Daoy (cell line): ENCODE measurements around the gene PPTC7. TPM values are rescaled to one million over a fixed set of nuclear protein-coding genes. Genes with fewer than 3 reads are reported as not detected.
A peak's percentile ranks its signal among the peaks of the same experiment; 100 is the strongest.
"Not testable (repeated sequence)": the region's sequence is repeated elsewhere in the genome, so short reads cannot be mapped to it uniquely, and the experiment has no call there.

Experiments
- DNase-seq: peaks from one replicate; pipeline ENCODE4 v3.0.0-alpha.2; 2015; ENCODE audit warnings: low read depth
- total RNA-seq: library from RNA; depleted of rRNA; stranded (reverse); fragments of >200 nt; shearing (Covaris generic); gene quantifications from 2 replicates; pipeline ENCODE4 v1.2.3, GENCODE V29; 2014

PPTC7 gene
- total RNA-seq, 1 experiment from 2014 or later, result 8.8 TPM

GRCh38 chr12:110536834-110537604 lies 46.1 kb downstream of the PPTC7 start:
- no peak for DNase-seq

- DNase-seq, result no peak
Observed at GRCh38 chr12:110534811-110535210, 48.3 kb downstream of the PPTC7 start.

GRCh38 chr12:110533607-110534006 lies 49.5 kb downstream of the PPTC7 start:
- peak; percentile 21 for DNase-seq

GRCh38 chr12:110532644-110533043 lies 50.5 kb downstream of the PPTC7 start:
- no peak for DNase-seq

- DNase-seq, result peak; percentile 38
Observed at GRCh38 chr12:110531741-110532333, 51.3 kb downstream of the PPTC7 start.

GRCh38 chr12:110530511-110530910 lies 52.6 kb downstream of the PPTC7 start:
- no peak for DNase-seq

- DNase-seq, result no peak
Observed at GRCh38 chr12:110528277-110528839, 54.8 kb downstream of the PPTC7 start.

GRCh38 chr12:110520876-110521712 lies 62.0 kb downstream of the PPTC7 start:
- not testable (repeated sequence) for DNase-seq

GRCh38 chr12:110518014-110518413 lies 65.1 kb downstream of the PPTC7 start:
- DNase-seq, result not testable (repeated sequence)

GRCh38 chr12:110516995-110517394 lies 66.1 kb downstream of the PPTC7 start:
- DNase-seq, result no peak

- no peak for DNase-seq
Observed at GRCh38 chr12:110514363-110514762, 68.8 kb downstream of the PPTC7 start.

- DNase-seq, result no peak
Observed at GRCh38 chr12:110513842-110514241, 69.3 kb downstream of the PPTC7 start.

GRCh38 chr12:110508071-110508586 lies 75.0 kb downstream of the PPTC7 start:
- no peak for DNase-seq

- no peak for DNase-seq
Observed at GRCh38 chr12:110505332-110505731, 77.8 kb downstream of the PPTC7 start.

- DNase-seq, result no peak
Observed at GRCh38 chr12:110503432-110503831, 79.7 kb downstream of the PPTC7 start.

- DNase-seq, result peak; percentile 98
Observed at GRCh38 chr12:110501752-110502738, 81.1 kb downstream of the PPTC7 start, which contains the start of the genes RAD9B and VPS29. Gene RAD9B, plus strand, starts transcription at chr12:110502331. Its CDS starts 7 bp downstream, at chr12:110502338. Gene VPS29, minus strand, starts transcription at chr12:110502111. Its CDS starts 60 bp downstream, at chr12:110502051.

- DNase-seq, result peak; percentile 67
Observed at GRCh38 chr12:110501399-110501751, 81.7 kb downstream of the PPTC7 start.

- DNase-seq, result no peak
Observed at GRCh38 chr12:110498984-110499706, 84.0 kb downstream of the PPTC7 start.
